Measurements from ENCODE around the gene GPAT3.

The GPAT3 gene

GRCh38 chr4:83639849-83640493 is 104.1 kb downstream of the GPAT3 start:
- in situ Hi-C loops (cut with MboI; ENCODE audit: low sequenced_read_pairs): loop anchor here (10.0 kb wide), 1 partner anchor 125 kb away; no protein-coding TSS in a partner anchor

- in situ Hi-C loops (cut with MboI; ENCODE audit: low sequenced_read_pairs): no loop called here
Observed at GRCh38 chr4:83643036-83643435, 107.1 kb downstream of the GPAT3 start.

GRCh38 chr4:83644677-83645659 is 109.1 kb downstream of the GPAT3 start:
- in situ Hi-C loops (cut with MboI; ENCODE audit: low sequenced_read_pairs): no loop called here

- in situ Hi-C loops (cut with MboI; ENCODE audit: low sequenced_read_pairs): no loop called here
Observed at GRCh38 chr4:83646538-83647239, 110.8 kb downstream of the GPAT3 start.

GRCh38 chr4:83651846-83652245 is 115.9 kb downstream of the GPAT3 start:
- in situ Hi-C loops (cut with MboI; ENCODE audit: low sequenced_read_pairs): no loop called here
